Activated T-cell treated with anti-CD3 and anti-CD28 coated beads, Interleukin-2, amount 50 U/mL, for 72 hours (primary cell): ENCODE data around the gene GRIP1. TPM values are rescaled to one million over a fixed set of nuclear protein-coding genes. Genes with fewer than 3 reads are reported as not detected.

ENCODE experiments used
- ATAC-seq, 2 donors: fragments of 150-1000 bp; cut with Tn5 transposase; replicated peaks in 1 of 2; 2 replicates each; pipeline ENCODE4 v1.10.0; 2021; ENCODE audit warnings: moderate library complexity in 2 of 2, mild to moderate bottlenecking in 1 of 2
- DNase-seq, 2 donors: peaks; one replicate each; pipeline ENCODE4 v3.0.0; 2021 to 2022; ENCODE audit warnings: mixed read lengths in 1 of 2
- H3K27ac Mint-ChIP-seq: one replicate; pipeline ENCODE4 v1.8.0; 2022; ENCODE audit warnings: mild to moderate bottlenecking, moderate library complexity, mixed read lengths
- H3K27me3 Mint-ChIP-seq: one replicate; pipeline ENCODE4 v1.8.0; 2022; ENCODE audit warnings: low read depth, mixed read lengths
- H3K36me3 Mint-ChIP-seq, 2 donors: one replicate each; pipeline ENCODE4 v1.8.0; 2022; ENCODE audit warnings: mixed read lengths in 2 of 2, mild to moderate bottlenecking in 1 of 2; ENCODE audit not compliant: insufficient read depth in 2 of 2
- H3K4me1 Mint-ChIP-seq: one replicate; pipeline ENCODE4 v1.8.0; 2022; ENCODE audit warnings: low read depth, mixed read lengths
- H3K4me3 Mint-ChIP-seq, 2 donors: one replicate each; pipeline ENCODE4 v1.8.0; 2022; ENCODE audit warnings: mild to moderate bottlenecking in 2 of 2, mixed read lengths in 2 of 2, moderate library complexity in 2 of 2
- H3K9me3 Mint-ChIP-seq, 2 donors: one replicate each; pipeline ENCODE4 v1.8.0; 2022; ENCODE audit warnings: mixed read lengths in 2 of 2
- total RNA-seq, 2 donors: library from RNA; stranded (reverse); gene quantifications; one replicate each; pipeline ENCODE4 v1.2.3, GENCODE V29; 2022

Gene GRIP1
- total RNA-seq, 2 donors from 2014 or later: 0.44 to 2.3 TPM

DNA sequence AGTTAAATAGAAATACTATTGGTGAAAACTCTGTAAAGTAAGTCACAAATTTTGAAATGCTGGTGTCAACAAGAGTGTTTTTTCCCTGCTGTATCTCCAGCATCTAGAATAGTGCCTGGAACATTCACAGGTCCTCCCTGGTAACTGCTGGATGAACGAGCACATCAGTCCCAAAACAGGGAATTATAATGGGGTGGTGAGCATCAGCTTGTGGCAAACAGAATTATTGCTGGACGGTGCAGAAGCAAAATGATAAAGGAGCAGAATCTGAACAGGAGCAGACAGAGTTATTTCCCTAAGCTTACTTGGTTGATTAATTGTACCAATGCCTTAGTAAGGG, 129.9 kb downstream of the GRIP1 start:
- ATAC-seq (no peak), DNase-seq (no peak)
- Mint-ChIP-seq H3K9me3 (no peaks in the 10 kb centered on the region), H3K4me3 (no peak overlapping the region), H3K36me3 (no peaks in the 10 kb centered on the region), H3K27me3 (no peaks in the 10 kb centered on the region), H3K4me1 (no peaks in the 10 kb centered on the region), H3K27ac (no peak overlapping the region)

- Mint-ChIP-seq H3K9me3 (no peaks in the 10 kb centered on the region), H3K27me3 (no peaks in the 10 kb centered on the region), H3K4me1 (no peaks in the 10 kb centered on the region), H3K36me3 (no peaks in the 10 kb centered on the region), H3K4me3 (no peak overlapping the region), H3K27ac (no peak overlapping the region)
- DNase-seq (no peak), ATAC-seq (no peak)
These were observed 130.4 kb downstream of the GRIP1 start for GRCh38 chr12:66548338-66549049.

DNA sequence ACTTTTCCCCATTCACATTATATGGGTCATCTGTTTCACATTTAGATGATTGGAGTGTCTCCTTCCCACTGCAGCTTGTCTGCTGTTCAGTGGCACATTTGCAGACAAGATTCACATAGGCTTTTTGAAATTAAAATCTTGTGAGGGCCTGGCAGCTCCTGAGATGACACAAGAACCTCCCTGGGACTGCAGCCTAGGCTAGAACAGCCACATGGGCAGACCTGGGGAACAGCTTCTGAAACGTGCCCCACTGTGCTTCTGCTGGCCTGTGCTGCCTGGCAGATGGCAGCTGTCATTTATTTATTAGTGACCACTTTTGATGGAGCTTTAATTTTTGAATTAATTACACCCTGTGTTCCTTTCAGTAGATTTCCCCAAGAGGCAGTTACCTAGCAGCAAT, 137.4 kb downstream of the GRIP1 start:
- Mint-ChIP-seq H3K27me3 (no peaks in the 10 kb centered on the region), H3K4me3 (no peak overlapping the region), H3K4me1 (no peaks in the 10 kb centered on the region), H3K27ac (no peak overlapping the region), H3K36me3 (no peaks in the 10 kb centered on the region), H3K9me3 (no peaks in the 10 kb centered on the region)
- DNase-seq: no peak
- no peak for ATAC-seq

DNA sequence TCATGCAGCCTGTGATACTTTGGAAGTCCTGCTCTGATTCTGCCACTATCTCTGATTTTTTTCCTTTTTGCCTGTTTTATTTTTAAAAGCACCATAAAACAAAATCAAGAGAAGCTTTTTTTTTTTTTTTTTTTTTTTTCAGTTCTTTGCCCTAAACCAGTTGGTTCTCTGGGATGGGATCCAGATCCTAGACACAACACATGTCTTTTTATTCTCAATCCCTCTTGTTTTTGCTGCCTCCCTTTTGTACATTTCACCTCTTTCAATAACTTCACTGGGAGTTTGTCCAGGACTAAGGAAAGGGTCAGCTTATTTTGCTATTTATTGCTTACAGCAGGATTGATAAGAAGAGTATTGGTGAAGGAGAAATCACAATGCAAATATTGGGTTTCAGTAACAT, 139.4 kb downstream of the GRIP1 start:
- no peak overlapping the region for H3K4me3 Mint-ChIP-seq
- no peaks in the 10 kb centered on the region for H3K4me1 Mint-ChIP-seq
- ATAC-seq: no peak
- no peaks in the 10 kb centered on the region for H3K36me3 Mint-ChIP-seq
- H3K27ac Mint-ChIP-seq: no peak overlapping the region
- H3K27me3 Mint-ChIP-seq: no peaks in the 10 kb centered on the region
- H3K9me3 Mint-ChIP-seq: no peaks in the 10 kb centered on the region
- no peak for DNase-seq

- Mint-ChIP-seq H3K36me3 (no peaks in the 10 kb centered on the region), H3K4me3 (no peak overlapping the region), H3K9me3 (no peaks in the 10 kb centered on the region), H3K27me3 (no peaks in the 10 kb centered on the region), H3K4me1 (no peaks in the 10 kb centered on the region), H3K27ac (no peak overlapping the region)
- DNase-seq (no peak), ATAC-seq (no peak)
These were observed 139.9 kb downstream of the GRIP1 start for GRCh38 chr12:66538970-66539369.

GRCh38 chr12:66537876-66538275, 141.0 kb downstream of the GRIP1 start:
- H3K27ac Mint-ChIP-seq: no peak overlapping the region
- ATAC-seq (no peak), DNase-seq (no peak)
- H3K9me3 Mint-ChIP-seq: no peaks in the 10 kb centered on the region
- H3K36me3 Mint-ChIP-seq: no peaks in the 10 kb centered on the region
- no peaks in the 10 kb centered on the region for H3K27me3 Mint-ChIP-seq
- no peak overlapping the region for H3K4me3 Mint-ChIP-seq
- H3K4me1 Mint-ChIP-seq: no peaks in the 10 kb centered on the region

DNA sequence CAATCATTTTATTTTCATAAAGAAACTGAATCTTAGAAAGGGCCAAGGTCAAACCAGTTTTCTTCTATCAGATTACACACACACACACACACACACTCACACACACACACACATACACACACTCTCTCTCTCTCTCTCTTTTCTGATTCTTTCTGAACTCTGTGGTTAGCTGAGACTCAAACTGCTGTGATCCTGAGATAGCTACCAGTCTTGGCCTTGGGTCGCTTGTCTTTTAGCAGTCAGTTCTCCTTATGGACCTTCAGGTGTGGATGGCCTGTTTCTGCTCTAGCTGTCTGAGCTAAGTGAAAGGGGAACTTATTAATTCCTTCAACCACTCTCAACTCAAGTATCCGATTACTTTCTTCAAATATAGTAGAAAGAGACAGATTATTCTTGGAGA, 145.1 kb downstream of the GRIP1 start:
- no peak for ATAC-seq
- DNase-seq: no peak
- Mint-ChIP-seq H3K27me3 (no peaks in the 10 kb centered on the region), H3K27ac (no peak overlapping the region), H3K9me3 (no peaks in the 10 kb centered on the region), H3K4me3 (no peak overlapping the region), H3K4me1 (peaks cover 5% of the 10 kb centered on the region), H3K36me3 (no peaks in the 10 kb centered on the region)

- H3K27ac Mint-ChIP-seq: no peak overlapping the region
- H3K4me1 Mint-ChIP-seq: peaks cover 5% of the 10 kb centered on the region
- no peaks in the 10 kb centered on the region for H3K27me3 Mint-ChIP-seq
These were observed 147.1 kb downstream of the GRIP1 start for GRCh38 chr12:66531766-66532165.

GRCh38 chr12:66529934-66530333, 148.9 kb downstream of the GRIP1 start:
- H3K27me3 Mint-ChIP-seq: no peaks in the 10 kb centered on the region
- H3K36me3 Mint-ChIP-seq: peaks cover 2% of the 10 kb centered on the region in 2 donors
- H3K4me3 Mint-ChIP-seq: no peak overlapping the region
- no peak for DNase-seq
- ATAC-seq: peak; percentile 36 to 47
- peaks cover 5% of the 10 kb centered on the region for H3K4me1 Mint-ChIP-seq
- H3K9me3 Mint-ChIP-seq: peaks cover 2 to 3% of the 10 kb centered on the region in 2 donors
- no peak overlapping the region for H3K27ac Mint-ChIP-seq

More at GRCh38 chr12:66531766-66532165, 147.1 kb downstream of the GRIP1 start:
- no peak for ATAC-seq
- DNase-seq: no peak
- Mint-ChIP-seq H3K4me3 (no peak overlapping the region), H3K36me3 (peaks cover under 1 to 2% of the 10 kb centered on the region in 2 donors), H3K9me3 (peaks cover under 1 to 1% of the 10 kb centered on the region in 2 donors)

- no peak overlapping the region for H3K27ac Mint-ChIP-seq
- H3K27me3 Mint-ChIP-seq: no peaks in the 10 kb centered on the region
- DNase-seq (no peak), ATAC-seq (no peak)
- H3K4me3 Mint-ChIP-seq: no peak overlapping the region
- H3K36me3 Mint-ChIP-seq: peaks cover 0 to 3% of the 10 kb centered on the region in 2 donors
- H3K9me3 Mint-ChIP-seq: peaks cover 0 to 2% of the 10 kb centered on the region in 2 donors
- no peaks in the 10 kb centered on the region for H3K4me1 Mint-ChIP-seq
These were observed 162.3 kb downstream of the GRIP1 start for GRCh38 chr12:66516561-66516960.

GRCh38 chr12:66516133-66516532, 162.7 kb downstream of the GRIP1 start:
- Mint-ChIP-seq H3K27me3 (no peaks in the 10 kb centered on the region), H3K9me3 (no peaks in the 10 kb centered on the region), H3K36me3 (no peaks in the 10 kb centered on the region), H3K4me3 (no peak overlapping the region), H3K4me1 (no peaks in the 10 kb centered on the region), H3K27ac (no peak overlapping the region)
- DNase-seq: no peak
- ATAC-seq: no peak

- Mint-ChIP-seq H3K4me3 (no peak overlapping the region), H3K36me3 (no peaks in the 10 kb centered on the region), H3K27ac (no peak overlapping the region), H3K27me3 (no peaks in the 10 kb centered on the region), H3K9me3 (peaks cover 0 to 2% of the 10 kb centered on the region in 2 donors), H3K4me1 (no peaks in the 10 kb centered on the region)
- ATAC-seq (peak in 1 of 2 donors; percentile 33), DNase-seq (no peak)
These were observed 164.3 kb downstream of the GRIP1 start for GRCh38 chr12:66514581-66514980.

- no peak for DNase-seq
- Mint-ChIP-seq H3K4me3 (no peak overlapping the region), H3K27ac (no peak overlapping the region), H3K4me1 (no peaks in the 10 kb centered on the region), H3K27me3 (no peaks in the 10 kb centered on the region), H3K9me3 (peaks cover 2% of the 10 kb centered on the region in 2 donors), H3K36me3 (peaks cover 0 to 2% of the 10 kb centered on the region in 2 donors)
- ATAC-seq: no peak
These were observed 170.9 kb downstream of the GRIP1 start for GRCh38 chr12:66508025-66508424.

GRCh38 chr12:66503746-66504145, 175.1 kb downstream of the GRIP1 start:
- Mint-ChIP-seq H3K4me1 (no peaks in the 10 kb centered on the region), H3K27ac (no peak overlapping the region), H3K36me3 (peaks cover 0 to 2% of the 10 kb centered on the region in 2 donors)

More at GRCh38 chr12:66503746-66504145, 175.1 kb downstream of the GRIP1 start:
- ATAC-seq: no peak
- Mint-ChIP-seq H3K4me3 (no peak overlapping the region), H3K27me3 (no peaks in the 10 kb centered on the region), H3K9me3 (peaks cover 0 to 2% of the 10 kb centered on the region in 2 donors)
- no peak for DNase-seq
